ENCODE results near the gene SPTBN1.

DNA sequence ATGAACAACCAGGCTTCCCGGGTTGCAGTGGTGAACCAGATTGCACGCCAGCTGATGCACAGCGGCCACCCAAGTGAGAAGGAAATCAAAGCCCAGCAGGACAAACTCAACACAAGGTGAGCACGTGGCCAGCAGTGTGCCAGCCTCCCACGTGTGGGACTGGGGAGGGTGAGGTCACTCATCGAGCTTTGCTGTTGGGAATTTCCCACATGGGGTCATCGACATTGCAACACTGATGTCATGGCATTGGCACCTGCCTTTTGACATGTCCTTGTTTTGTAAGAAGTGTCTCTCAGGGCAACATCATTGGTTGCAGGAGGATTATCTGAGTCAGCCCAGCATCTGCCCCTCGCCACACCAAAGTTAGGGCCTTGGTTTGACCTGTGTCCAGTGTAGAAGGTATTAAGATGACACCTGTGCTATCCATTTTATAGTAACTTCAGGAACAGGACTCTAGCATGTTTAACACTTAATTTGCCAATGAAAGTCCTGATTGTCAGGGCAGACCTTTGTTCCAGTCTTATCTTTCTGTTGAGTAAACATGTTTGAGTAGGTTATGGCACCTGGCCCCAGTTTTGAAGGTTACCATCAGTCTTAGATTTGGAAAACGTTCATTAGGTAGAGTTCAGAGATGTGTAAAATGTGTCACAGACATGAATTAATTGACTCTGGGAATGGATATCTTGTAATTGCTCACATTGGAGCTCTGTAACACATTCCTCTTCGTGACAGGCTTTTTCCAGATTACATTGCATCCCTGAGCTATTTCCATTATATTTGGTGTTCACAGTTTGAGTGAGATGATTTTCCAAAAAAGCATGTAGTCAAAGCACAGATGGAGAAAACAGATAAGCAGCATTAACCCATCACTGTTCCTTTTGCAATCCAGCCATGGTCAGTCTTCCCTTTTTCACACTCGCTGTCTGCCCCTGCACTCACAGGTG lies 174.1 kb downstream of the SPTBN1 start:
- TF ChIP-seq, protein P1, sequence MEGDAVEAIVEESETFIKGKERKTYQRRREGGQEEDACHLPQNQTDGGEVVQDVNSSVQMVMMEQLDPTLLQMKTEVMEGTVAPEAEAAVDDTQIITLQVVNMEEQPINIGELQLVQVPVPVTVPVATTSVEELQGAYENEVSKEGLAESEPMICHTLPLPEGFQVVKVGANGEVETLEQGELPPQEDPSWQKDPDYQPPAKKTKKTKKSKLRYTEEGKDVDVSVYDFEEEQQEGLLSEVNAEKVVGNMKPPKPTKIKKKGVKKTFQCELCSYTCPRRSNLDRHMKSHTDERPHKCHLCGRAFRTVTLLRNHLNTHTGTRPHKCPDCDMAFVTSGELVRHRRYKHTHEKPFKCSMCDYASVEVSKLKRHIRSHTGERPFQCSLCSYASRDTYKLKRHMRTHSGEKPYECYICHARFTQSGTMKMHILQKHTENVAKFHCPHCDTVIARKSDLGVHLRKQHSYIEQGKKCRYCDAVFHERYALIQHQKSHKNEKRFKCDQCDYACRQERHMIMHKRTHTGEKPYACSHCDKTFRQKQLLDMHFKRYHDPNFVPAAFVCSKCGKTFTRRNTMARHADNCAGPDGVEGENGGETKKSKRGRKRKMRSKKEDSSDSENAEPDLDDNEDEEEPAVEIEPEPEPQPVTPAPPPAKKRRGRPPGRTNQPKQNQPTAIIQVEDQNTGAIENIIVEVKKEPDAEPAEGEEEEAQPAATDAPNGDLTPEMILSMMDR (IDR thresholded peaks at IDR 0.05): no peak
- TF ChIP-seq POLR2A (IDR thresholded peaks at IDR 0.05): no peak
